Sigmoid colon (tissue), 7 donors: ENCODE results near the gene C10orf105. TPM values are rescaled to one million over a fixed set of nuclear protein-coding genes. Genes with fewer than 3 reads are reported as not detected.

Source experiments
- DNase-seq: peaks from one replicate; pipeline ENCODE4 v3.0.0-alpha.2; 2019
- H3K27ac ChIP-seq, 4 donors: fragments of 200-600 bp; sonication (generic); one replicate each; pipeline ENCODE4 v1.5.1; 2016 to 2019; ENCODE audit warnings: mild to moderate bottlenecking in 1 of 4
- H3K27me3 ChIP-seq, 3 donors: fragments of 200-600 bp; sonication (generic); one replicate each; pipeline ENCODE4 v1.5.1; 2019; ENCODE audit warnings: mild to moderate bottlenecking in 1 of 3
- H3K36me3 ChIP-seq, 4 donors: fragments of 200-600 bp; sonication (generic); one replicate each; pipeline ENCODE4 v1.5.1; 2016 to 2019
- H3K4me1 ChIP-seq, 4 donors: fragments of 200-600 bp; sonication (generic); one replicate each; pipeline ENCODE4 v1.5.1; 2017 to 2019
- H3K4me3 ChIP-seq, 4 donors: fragments of 200-600 bp; sonication (generic); one replicate each; pipeline ENCODE4 v1.5.1; 2017 to 2019; ENCODE audit warnings: mild to moderate bottlenecking in 2 of 4, moderate library complexity in 1 of 4
- H3K9me3 ChIP-seq, 4 donors: fragments of 200-600 bp in 3 of 4; sonication (generic) in 3 of 4; one replicate each; pipeline versions ENCODE4 v1.5.1 to v1.6.1; 2013 to 2019
- CTCF ChIP-seq, 4 experiments: fragments of 450-650 bp in 3 of 4; fragments of 200-600 bp in 1 of 4; IDR thresholded peaks; one replicate each; pipeline ENCODE4 v1.5.1; 2016 to 2019; ENCODE audit warnings: antibody characterized with exemption in 4 of 4, mild to moderate bottlenecking in 3 of 4, moderate library complexity in 2 of 4
- EP300 ChIP-seq, 4 donors: sonication (generic); formaldehyde crosslinking; IDR thresholded peaks; one replicate each; pipeline ENCODE4 v1.6.1; 2017; ENCODE audit warnings: antibody characterized with exemption in 4 of 4
- POLR2A ChIP-seq, 2 donors: fragments of 450-650 bp; IDR thresholded peaks; one replicate each; pipeline ENCODE4 v1.6.1; 2016; ENCODE audit warnings: antibody characterized with exemption in 2 of 2, mild to moderate bottlenecking in 2 of 2, moderate library complexity in 2 of 2
- POLR2AphosphoS5 ChIP-seq, 4 donors: sonication (generic); formaldehyde crosslinking; IDR thresholded peaks; one replicate each; pipeline ENCODE4 v1.6.1; 2017; ENCODE audit warnings: antibody characterized with exemption in 4 of 4
- WGBS, 2 donors: extraction: QIAGEN DNeasy Blood & Tissue Kit; methylation state at CpG; one replicate each; pipeline ENCODE4 v1.1.7; 2013; 5-methylcytosine and 5-hydroxymethylcytosine counted together
- intact Hi-C: fragments of 100-400 bp; cut with DNase I; formaldehyde crosslinking; loops from one replicate; pipeline ENCODE4 v1.15.1; 2023
- polyA plus RNA-seq, 3 donors: library from polyadenylated mRNA; stranded (reverse); fragments of 200-250 nt; gene quantifications; one replicate each; pipeline ENCODE4 v1.2.3, GENCODE V29; 2013
- total RNA-seq, 4 donors: library from RNA; depleted of rRNA; stranded (reverse); fragments of >200 nt; gene quantifications; one replicate each; pipeline ENCODE4 v1.1.0, GENCODE V29; 2016
- donor health status: healthy with polysubstance abuse.
- donor health status: Bipolar disorder and iron deficiency.
- donor health status: healthy.

The C10orf105 gene
- total and polyA plus RNA-seq, 7 donors: 0.25 to 0.55 TPM; not detected in 5

GRCh38 chr10:71688256-71688655 lies 31.3 kb downstream of the C10orf105 start:
- Histone ChIP-seq H3K9me3 (peaks cover 0 to 4% (median 1%) of the 10 kb centered on the region in 4 donors), H3K27ac (no peak overlapping the region), H3K36me3 (no peaks in the 10 kb centered on the region), H3K4me1 (no peaks in the 10 kb centered on the region), H3K27me3 (no peaks in the 10 kb centered on the region), H3K4me3 (no peak overlapping the region)
- whole genome bisulfite sequencing, 2 donors: 88 to 93% methylated on average over 3 of the region's 3 CpGs
- TF ChIP-seq POLR2AphosphoS5 (IDR thresholded peaks at IDR 0.05): no peak
- TF ChIP-seq CTCF (IDR thresholded peaks at IDR 0.05): no peak
- no peak for TF ChIP-seq POLR2A (IDR thresholded peaks at IDR 0.05)
- TF ChIP-seq EP300 (IDR thresholded peaks at IDR 0.05): no peak
- no peak for DNase-seq
- intact Hi-C loops: no loop called here

GRCh38 chr10:71687480-71687879 lies 32.1 kb downstream of the C10orf105 start:
- intact Hi-C loops: no loop called here
- whole genome bisulfite sequencing, 2 donors: 93 to 95% methylated on average over 9 of the region's 9 CpGs
- TF ChIP-seq EP300 (IDR thresholded peaks at IDR 0.05) (no peak), POLR2AphosphoS5 (IDR thresholded peaks at IDR 0.05) (no peak), POLR2A (IDR thresholded peaks at IDR 0.05) (no peak), CTCF (IDR thresholded peaks at IDR 0.05) (no peak)

GRCh38 chr10:71687077-71687476 lies 32.5 kb downstream of the C10orf105 start:
- H3K4me1 ChIP-seq: no peaks in the 10 kb centered on the region
- H3K9me3 ChIP-seq: peaks cover 0 to 4% (median 1%) of the 10 kb centered on the region in 4 donors
- H3K27ac ChIP-seq: no peak overlapping the region
- intact Hi-C loops: no loop called here
- no peaks in the 10 kb centered on the region for H3K36me3 ChIP-seq
- 73 to 80% methylated on average over 5 of the region's 5 CpGs for WGBS, 2 donors
- no peaks in the 10 kb centered on the region for H3K27me3 ChIP-seq
- no peak for TF ChIP-seq EP300 (IDR thresholded peaks at IDR 0.05)
- TF ChIP-seq POLR2AphosphoS5 (IDR thresholded peaks at IDR 0.05): no peak
- no peak for TF ChIP-seq POLR2A (IDR thresholded peaks at IDR 0.05)
- no peak for TF ChIP-seq CTCF (IDR thresholded peaks at IDR 0.05)
- DNase-seq: no peak
- H3K4me3 ChIP-seq: no peak overlapping the region

More at GRCh38 chr10:71687480-71687879, 32.1 kb downstream of the C10orf105 start:
- DNase-seq: no peak
- no peaks in the 10 kb centered on the region for H3K4me1 ChIP-seq
- no peaks in the 10 kb centered on the region for H3K36me3 ChIP-seq
- no peaks in the 10 kb centered on the region for H3K27me3 ChIP-seq
- peaks cover 0 to 4% (median 1%) of the 10 kb centered on the region in 4 donors for H3K9me3 ChIP-seq
- no peak overlapping the region for H3K4me3 ChIP-seq
- H3K27ac ChIP-seq: no peak overlapping the region

- TF ChIP-seq POLR2A (IDR thresholded peaks at IDR 0.05) (no peak), POLR2AphosphoS5 (IDR thresholded peaks at IDR 0.05) (no peak)
- H3K4me3 ChIP-seq: no peak overlapping the region
- H3K9me3 ChIP-seq: no peaks in the 10 kb centered on the region
- no peak overlapping the region for H3K27ac ChIP-seq
- intact Hi-C loops: no loop called here
- 93% methylated on average over 13 of the region's 13 CpGs for WGBS, 2 donors
- DNase-seq: no peak
- H3K27me3 ChIP-seq: no peaks in the 10 kb centered on the region
- H3K36me3 ChIP-seq: no peaks in the 10 kb centered on the region
- H3K4me1 ChIP-seq: no peaks in the 10 kb centered on the region
These were observed 33.9 kb downstream of the C10orf105 start for GRCh38 chr10:71685554-71686232.

- H3K27ac ChIP-seq: no peak overlapping the region
- H3K36me3 ChIP-seq: no peaks in the 10 kb centered on the region
- H3K4me1 ChIP-seq: no peaks in the 10 kb centered on the region
- H3K9me3 ChIP-seq: no peaks in the 10 kb centered on the region
- TF ChIP-seq POLR2A (IDR thresholded peaks at IDR 0.05): no peak
- peak in 1 of 4 experiments; percentile 12 for TF ChIP-seq CTCF (IDR thresholded peaks at IDR 0.05)
- no peak for TF ChIP-seq POLR2AphosphoS5 (IDR thresholded peaks at IDR 0.05)
- no peak for TF ChIP-seq EP300 (IDR thresholded peaks at IDR 0.05)
- no peaks in the 10 kb centered on the region for H3K27me3 ChIP-seq
- intact Hi-C loops: no loop called here
- 49 to 75% methylated on average over 7 of the region's 7 CpGs for WGBS, 2 donors
- DNase-seq: no peak
- H3K4me3 ChIP-seq: no peak overlapping the region
These were observed 35.0 kb downstream of the C10orf105 start for GRCh38 chr10:71684356-71685173.
